GM18517 (cell line): ENCODE data around the gene ZNF132.
A peak's percentile ranks its signal among the peaks of the same experiment; 100 is the strongest.

Experiments
- ATAC-seq: cut with Tn5 transposase; IDR thresholded peaks from one replicate; pipeline ENCODE4 v1.9.1; 2021; ENCODE audit warnings: mild to moderate bottlenecking, moderate library complexity; ENCODE audit not compliant: unreplicated experiment

Gene ZNF132

DNA sequence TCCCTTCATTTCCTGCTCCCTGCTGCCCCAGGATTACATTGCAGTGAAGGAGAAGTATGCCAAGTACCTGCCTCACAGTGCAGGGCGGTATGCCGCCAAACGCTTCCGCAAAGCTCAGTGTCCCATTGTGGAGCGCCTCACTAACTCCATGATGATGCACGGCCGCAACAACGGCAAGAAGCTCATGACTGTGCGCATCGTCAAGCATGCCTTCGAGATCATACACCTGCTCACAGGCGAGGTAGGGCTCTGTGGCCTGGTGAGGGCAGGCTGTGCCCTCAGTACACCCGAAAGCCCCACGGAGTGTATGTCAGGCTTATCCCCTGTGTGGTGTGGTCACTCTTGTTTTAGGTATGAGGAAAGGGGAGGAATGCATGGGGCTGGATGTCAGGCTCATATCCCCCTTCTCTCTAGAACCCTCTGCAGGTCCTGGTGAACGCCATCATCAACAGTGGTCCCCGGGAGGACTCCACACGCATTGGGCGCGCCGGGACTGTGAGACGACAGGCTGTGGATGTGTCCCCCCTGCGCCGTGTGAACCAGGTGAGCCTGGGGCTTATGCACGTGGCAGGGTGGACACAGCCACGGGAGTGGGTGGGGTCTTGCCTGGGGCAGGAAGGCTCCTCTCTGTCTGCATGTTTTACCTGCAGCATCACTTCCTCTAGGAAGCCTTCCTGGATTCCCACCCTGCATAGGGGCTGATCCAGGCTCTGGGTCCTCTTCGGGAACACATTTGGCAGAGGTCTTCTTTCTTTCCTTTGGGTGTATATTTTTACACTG lies 46.8 kb downstream of the ZNF132 start:
- no peak for ATAC-seq

DNA sequence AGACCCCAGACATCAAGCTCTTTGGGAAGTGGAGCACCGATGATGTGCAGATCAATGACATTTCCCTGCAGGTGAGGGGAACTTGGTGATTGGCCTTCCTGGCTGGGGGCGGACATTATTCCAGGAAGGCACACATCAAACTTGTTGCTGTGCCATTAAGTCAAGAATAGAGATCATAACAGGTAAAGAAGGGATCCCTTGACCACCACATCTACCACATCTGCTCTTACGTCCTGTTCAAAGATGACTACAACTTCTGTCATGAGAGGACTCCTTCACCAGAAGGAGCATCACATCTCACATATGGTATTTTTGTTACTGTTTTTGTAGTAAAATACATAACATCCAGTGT lies 51.8 kb downstream of the ZNF132 start:
- no peak for ATAC-seq

DNA sequence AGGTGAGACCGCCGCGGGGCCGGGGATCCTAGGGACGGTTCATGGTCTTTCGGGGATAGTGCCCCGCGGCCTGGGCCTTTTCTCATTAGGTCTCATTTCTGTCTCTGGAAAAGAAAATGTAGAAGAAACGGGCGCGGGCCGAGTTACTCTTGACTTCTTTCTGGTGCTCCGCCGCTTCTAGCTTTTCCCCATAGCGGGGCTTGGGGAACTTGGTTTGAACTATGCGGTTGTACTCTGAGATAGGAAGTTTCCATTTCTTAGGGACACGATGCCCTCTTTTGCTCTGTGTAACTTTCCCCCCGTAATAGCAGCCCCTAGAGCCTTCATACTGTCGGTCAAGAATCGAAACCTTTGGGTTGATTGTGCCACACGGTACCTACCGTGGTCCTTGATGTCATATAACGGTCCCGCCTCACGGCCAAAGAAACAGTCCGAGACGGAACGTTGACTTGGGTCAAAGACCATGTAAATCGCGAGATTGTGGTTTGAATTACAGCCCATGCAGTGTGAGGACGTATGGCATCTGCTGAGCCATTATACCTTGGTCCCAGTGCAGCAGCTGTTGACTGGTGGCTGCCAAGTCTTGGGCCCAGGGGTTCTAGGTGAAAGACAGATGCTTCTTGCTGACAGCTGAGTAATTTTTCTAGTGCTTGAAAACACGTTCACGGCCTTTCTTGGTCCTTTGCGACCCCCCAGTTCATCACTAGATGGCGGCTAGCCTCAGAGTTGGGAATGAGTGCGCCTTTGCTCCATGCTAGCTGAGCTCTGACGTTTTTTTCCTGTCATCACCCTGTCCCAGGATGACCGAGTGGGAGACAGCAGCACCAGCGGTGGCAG lies 52.4 kb downstream of the ZNF132 start:
- ATAC-seq, result no peak

DNA sequence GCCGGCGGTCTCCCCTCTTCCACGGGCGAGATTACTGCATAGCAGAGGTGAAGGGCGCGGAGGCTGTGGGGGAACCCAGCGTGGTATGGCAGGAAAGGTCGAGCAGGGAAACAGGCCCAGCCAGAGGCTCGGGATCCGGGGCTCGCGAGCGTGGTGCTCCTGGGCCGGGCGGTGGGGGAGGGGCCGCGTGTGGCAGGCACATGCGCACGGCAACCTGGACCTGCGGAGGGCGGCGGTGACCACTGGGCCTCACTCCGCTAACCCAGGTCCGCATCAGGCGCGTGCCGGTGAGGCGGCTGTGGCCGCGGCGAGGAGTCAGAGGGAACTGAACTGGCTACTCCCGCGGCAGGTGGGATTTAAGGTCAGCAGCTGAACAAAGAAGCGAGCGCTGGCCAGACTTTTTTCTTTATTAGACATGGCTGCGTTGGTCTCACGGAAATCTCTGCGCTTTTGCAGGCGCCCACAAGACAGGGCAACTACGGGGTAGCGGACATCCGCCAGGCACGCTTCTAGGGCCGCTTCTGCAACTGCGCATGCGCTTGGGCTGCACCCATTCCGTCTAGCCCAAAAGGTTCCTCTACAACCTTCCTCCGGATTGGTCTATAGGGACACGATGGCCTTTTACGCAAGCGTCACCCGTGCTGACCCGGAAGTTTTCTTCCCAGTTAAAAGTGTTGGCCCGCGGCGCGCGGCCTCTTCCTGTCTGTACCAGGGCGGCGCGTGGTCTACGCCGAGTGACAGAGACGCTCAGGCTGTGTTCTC lies 53.2 kb downstream of the ZNF132 start, which contains the start of gene RPS5:
Gene RPS5, plus strand, starts transcription at position 694 of the 762 bp plus-strand sequence. CDS start 869 bp downstream, outside the sequence.
- ATAC-seq, result peak; percentile 74

DNA sequence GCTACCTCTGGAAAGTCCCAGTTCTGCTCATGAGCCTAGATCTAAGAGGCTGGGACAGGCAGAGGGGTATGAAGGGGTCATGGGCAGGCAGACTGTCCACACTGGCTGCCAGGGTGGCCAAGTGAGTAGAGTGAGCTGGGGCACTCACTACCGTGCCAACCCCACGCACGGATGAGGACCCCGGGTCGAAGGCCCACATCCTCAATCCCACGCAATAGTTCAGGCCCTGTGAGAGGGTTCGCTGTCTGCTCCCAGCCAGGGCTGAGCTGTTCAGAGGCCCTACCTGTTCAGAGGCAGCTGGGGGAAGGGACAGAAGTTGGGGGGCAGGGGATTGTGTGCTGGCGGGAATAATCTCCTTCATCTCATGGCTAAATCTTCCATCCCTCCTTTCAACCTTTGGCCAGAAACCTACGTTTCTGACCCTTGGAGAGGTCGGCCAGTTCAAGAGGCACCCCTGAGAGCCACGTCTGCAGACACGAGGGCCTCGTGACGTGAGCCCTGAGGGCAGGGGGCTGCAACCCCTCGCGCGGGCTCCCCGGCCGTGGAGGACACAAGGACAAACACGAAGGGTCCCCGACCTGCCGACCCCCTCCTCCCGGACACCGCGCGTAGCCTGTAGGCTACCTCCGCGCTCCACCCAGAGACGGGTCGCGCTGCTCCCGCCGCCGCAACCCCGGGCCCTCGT lies 53.9 kb downstream of the ZNF132 start:
- ATAC-seq, result no peak

DNA sequence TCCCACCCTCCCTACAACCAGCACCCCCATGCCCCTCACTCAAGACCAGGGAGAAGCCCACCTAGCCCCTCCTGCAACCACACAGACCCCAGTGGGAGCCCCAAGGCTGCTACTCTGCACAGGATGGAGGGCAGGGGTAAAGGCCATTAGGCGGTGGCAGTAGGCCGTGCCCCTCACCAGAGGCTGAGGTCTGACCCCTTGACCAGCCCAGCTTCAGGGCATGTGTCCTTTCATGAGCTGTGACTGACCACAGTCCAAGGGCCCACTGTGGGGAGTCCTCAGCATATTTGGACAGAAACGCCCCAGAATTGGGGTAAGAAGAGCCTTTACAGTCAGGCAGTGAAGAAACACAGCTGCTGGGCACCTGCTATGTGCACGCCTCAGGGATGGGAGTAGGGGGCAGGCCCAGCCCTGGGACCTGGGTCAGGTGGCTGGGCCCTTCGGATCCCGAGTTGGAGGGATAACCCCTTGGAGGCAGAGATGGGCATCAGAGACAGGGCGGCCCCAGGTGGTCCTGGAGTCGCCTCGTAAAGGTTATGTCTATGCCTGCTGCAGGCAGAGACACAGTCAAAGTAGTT lies 54.6 kb downstream of the ZNF132 start:
- no peak for ATAC-seq

DNA sequence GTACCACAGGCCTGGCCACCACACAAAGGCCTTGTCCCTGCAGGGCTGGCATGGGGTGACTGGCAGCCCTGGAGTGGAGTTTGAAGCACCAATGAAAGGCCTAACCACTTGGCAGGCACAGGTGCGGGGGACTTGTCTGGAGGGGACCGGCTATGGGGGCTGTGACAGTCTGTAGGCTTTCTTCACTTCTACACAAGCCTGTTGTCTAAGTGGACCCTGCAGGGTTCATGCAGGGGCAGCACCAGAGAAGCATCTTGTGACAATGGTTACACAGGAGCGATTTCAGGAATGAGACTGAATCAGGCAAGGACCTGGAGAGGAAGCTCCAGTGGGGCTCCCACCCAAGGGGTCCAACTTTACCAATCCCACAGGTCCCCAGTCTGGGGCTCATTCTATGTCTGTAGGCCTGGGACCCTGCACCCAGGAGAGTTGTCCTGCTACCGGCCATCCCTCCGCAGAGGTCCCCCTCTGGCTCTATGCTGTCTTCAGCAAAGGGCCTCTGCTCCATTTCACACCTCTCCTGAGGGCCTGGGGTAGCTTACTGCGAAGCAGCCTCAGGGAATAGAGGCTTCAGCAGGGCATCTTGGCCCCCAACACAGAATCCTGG lies 56.9 kb downstream of the ZNF132 start:
- ATAC-seq, result no peak
